Loucy (cell line): ENCODE data around the gene LCE3A.

Source experiments
- H2AFZ ChIP-seq: fragments of 200-600 bp; sonication (generic); 2 replicates; pipeline ENCODE4 v1.6.0; 2016; ENCODE audit warnings: antibody characterized with exemption, mild to moderate bottlenecking, low read length, moderate library complexity
- H3F3A ChIP-seq: fragments of 200-600 bp; 2 replicates; pipeline ENCODE4 v1.6.0; 2016; ENCODE audit warnings: antibody characterized with exemption, low read depth, mild to moderate bottlenecking
- H3K27me3 ChIP-seq: fragments of 200-600 bp; sonication (generic); 2 replicates; pipeline ENCODE4 v1.6.1; 2014; ENCODE audit warnings: low read length, mild to moderate bottlenecking; ENCODE audit not compliant: insufficient read depth, poor library complexity, severe bottlenecking
- H3K36me3 ChIP-seq: fragments of 200-600 bp; sonication (generic); 2 replicates; pipeline ENCODE4 v1.6.1; 2016; ENCODE audit warnings: low read length; ENCODE audit not compliant: insufficient read depth
- H3K4me1 ChIP-seq: fragments of 200-600 bp; sonication (generic); 2 replicates; pipeline ENCODE4 v1.5.1; 2014; ENCODE audit warnings: low read length, mild to moderate bottlenecking; ENCODE audit not compliant: insufficient read depth, poor library complexity, severe bottlenecking
- H3K4me2 ChIP-seq: fragments of 200-600 bp; sonication (generic); 2 replicates; pipeline ENCODE4 v1.6.0; 2014; ENCODE audit warnings: antibody characterized with exemption, low read length, low read depth, mild to moderate bottlenecking; ENCODE audit not compliant: poor library complexity, severe bottlenecking
- H3K4me3 ChIP-seq: fragments of 200-600 bp; sonication (generic); 2 replicates; pipeline ENCODE4 v1.5.1; 2014; ENCODE audit warnings: low read length, mild to moderate bottlenecking, mixed read lengths; ENCODE audit not compliant: poor library complexity, severe bottlenecking
- H3K79me2 ChIP-seq: fragments of 200-600 bp; sonication (generic); 2 replicates; pipeline ENCODE4 v1.6.1; 2014; ENCODE audit warnings: low read length; ENCODE audit not compliant: insufficient read depth
- H3K9ac ChIP-seq: fragments of 200-600 bp; sonication (generic); 2 replicates; pipeline ENCODE4 v1.6.0; 2014; ENCODE audit warnings: mild to moderate bottlenecking, low read depth, low read length, moderate library complexity; ENCODE audit not compliant: poor library complexity, severe bottlenecking
- H3K9me2 ChIP-seq: fragments of 200-600 bp; sonication (generic); replicated peaks from 2 replicates; pipeline ENCODE4 v1.6.1; 2016; ENCODE audit warnings: low read depth, low read length, mixed read lengths
- H3K9me3 ChIP-seq: fragments of 200-600 bp; sonication (generic); 2 replicates; pipeline ENCODE4 v1.6.1; 2014; ENCODE audit warnings: mild to moderate bottlenecking, antibody characterized with exemption, low read length, low read depth; ENCODE audit not compliant: insufficient read depth
- H4K20me1 ChIP-seq: fragments of 200-600 bp; sonication (generic); 2 replicates; pipeline ENCODE4 v1.6.0; 2014; ENCODE audit warnings: antibody characterized with exemption, low read length, mild to moderate bottlenecking; ENCODE audit not compliant: insufficient read depth, poor library complexity, severe bottlenecking
- CTCF ChIP-seq: fragments of 200-600 bp; sonication (generic); conservative IDR thresholded peaks from 2 replicates; pipeline ENCODE4 v1.5.1; 2014; ENCODE audit warnings: mild to moderate bottlenecking, antibody characterized with exemption, low read length
- EZH2phosphoT487 ChIP-seq: fragments of 200-600 bp; IDR thresholded peaks from 2 replicates; pipeline ENCODE4 v1.6.1; 2018; ENCODE audit warnings: antibody characterized with exemption, mild to moderate bottlenecking, moderate library complexity, borderline replicate concordance

The LCE3A gene

DNA sequence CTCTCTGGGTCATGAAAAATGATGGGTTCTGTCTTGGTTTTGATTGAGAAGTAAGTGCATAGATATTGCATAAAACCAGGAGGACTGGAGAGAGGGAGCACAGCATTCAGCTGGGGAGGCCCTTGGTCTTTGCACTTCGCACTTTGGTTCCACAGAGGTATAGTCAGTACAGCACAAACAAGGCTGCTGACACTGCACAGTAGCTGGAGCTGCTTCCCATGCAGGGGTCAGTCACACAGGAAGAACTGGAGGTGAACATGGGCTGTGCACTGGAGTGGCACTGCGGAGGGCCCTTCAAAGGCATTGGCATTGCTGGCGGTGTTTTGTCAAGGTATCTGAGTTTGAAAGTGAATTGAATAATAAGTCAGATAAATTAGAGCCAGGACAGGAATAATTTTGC is 35.7 kb upstream of the LCE3A start:
- H4K20me1 ChIP-seq = no peaks in the 10 kb centered on the region
- no peak overlapping the region for H2AFZ ChIP-seq
- H3K4me2 ChIP-seq = no peak overlapping the region
- H3K79me2 ChIP-seq = no peaks in the 10 kb centered on the region
- H3F3A ChIP-seq = no peaks in the 10 kb centered on the region
- peaks cover 3% of the 10 kb centered on the region for H3K4me1 ChIP-seq
- no peak overlapping the region for H3K9ac ChIP-seq
- no peaks in the 10 kb centered on the region for H3K9me3 ChIP-seq
- H3K9me2 ChIP-seq = no peaks in the 10 kb centered on the region
- TF ChIP-seq CTCF (no peak), EZH2phosphoT487 (no peak)
- no peaks in the 10 kb centered on the region for H3K27me3 ChIP-seq
- H3K4me3 ChIP-seq = no peak overlapping the region
- no peaks in the 10 kb centered on the region for H3K36me3 ChIP-seq

DNA sequence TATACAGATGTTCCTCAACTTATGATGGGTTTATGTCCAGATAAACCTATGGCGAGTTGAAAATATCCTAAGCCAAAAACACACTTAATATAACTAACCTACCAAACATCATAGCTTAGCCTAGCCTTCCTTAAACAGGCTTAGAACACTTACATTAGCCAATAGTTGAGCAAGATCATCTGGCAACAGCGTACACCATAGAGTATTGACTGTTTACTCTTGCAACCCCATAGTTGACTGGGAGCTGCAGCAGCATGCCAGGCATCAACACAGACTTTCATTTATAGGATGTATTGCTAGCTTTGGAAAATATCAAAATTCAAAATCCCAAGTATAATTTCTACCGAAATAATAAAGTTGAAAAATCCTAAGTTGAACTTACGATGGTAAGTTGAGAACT is 34.8 kb upstream of the LCE3A start:
- H3K9ac ChIP-seq = no peak overlapping the region
- no peak overlapping the region for H3K4me3 ChIP-seq
- no peaks in the 10 kb centered on the region for H3F3A ChIP-seq
- TF ChIP-seq EZH2phosphoT487 (no peak), CTCF (no peak)
- H2AFZ ChIP-seq = no peak overlapping the region
- H3K79me2 ChIP-seq = no peaks in the 10 kb centered on the region
- H3K4me1 ChIP-seq = peaks cover 4% of the 10 kb centered on the region
- H3K27me3 ChIP-seq = no peaks in the 10 kb centered on the region
- H3K36me3 ChIP-seq = no peaks in the 10 kb centered on the region
- H3K9me3 ChIP-seq = no peaks in the 10 kb centered on the region
- H3K4me2 ChIP-seq = no peak overlapping the region
- H4K20me1 ChIP-seq = no peaks in the 10 kb centered on the region
- no peaks in the 10 kb centered on the region for H3K9me2 ChIP-seq

DNA sequence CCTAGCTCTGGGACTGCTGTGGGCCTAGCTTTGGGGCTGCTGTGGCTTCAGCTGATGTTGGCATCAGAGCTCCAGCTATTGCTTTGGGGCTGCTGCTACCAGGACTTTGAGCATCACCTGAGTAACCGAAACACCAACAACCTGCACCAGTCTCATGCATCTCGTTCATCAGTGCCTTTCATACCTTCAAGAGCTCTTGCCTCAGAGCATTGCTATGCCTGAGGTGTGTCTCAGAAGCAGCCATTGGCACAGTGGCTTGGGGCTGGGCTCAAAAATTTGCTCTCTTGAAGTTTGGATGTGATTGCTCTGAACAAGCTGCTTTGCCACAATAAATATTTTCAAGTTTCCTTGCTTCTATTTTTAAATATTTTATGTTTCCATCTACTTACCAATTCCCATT is 33.6 kb upstream of the LCE3A start:
- Histone ChIP-seq H3K4me2 (no peak overlapping the region), H3K9me2 (no peaks in the 10 kb centered on the region), H3K4me1 (peaks cover 4% of the 10 kb centered on the region), H3F3A (no peaks in the 10 kb centered on the region), H2AFZ (no peak overlapping the region), H3K79me2 (no peaks in the 10 kb centered on the region), H3K9ac (no peak overlapping the region), H4K20me1 (no peaks in the 10 kb centered on the region), H3K9me3 (no peaks in the 10 kb centered on the region), H3K4me3 (no peak overlapping the region), H3K27me3 (no peaks in the 10 kb centered on the region), H3K36me3 (no peaks in the 10 kb centered on the region)
- no peak for TF ChIP-seq EZH2phosphoT487
- TF ChIP-seq CTCF = no peak
